PC-9 (cell line): Measurements from ENCODE around the gene MUC3A. TPM values are rescaled to one million over a fixed set of nuclear protein-coding genes. Genes with fewer than 3 reads are reported as not detected.

Source experiments
- BruUV-seq: library from RNA; stranded (reverse); fragments of 400-500 nt; replicated peaks from 2 replicates; lab custom pipeline; 2021; lab: Mats Ljungman, UMichigan
- CTCF ChIA-PET: fragments of 300-600 bp; sonication (Branson Sonifier 250); formaldehyde crosslinking; loops from one replicate; lab custom pipeline; 2022; ENCODE audit warnings: antibody characterized with exemption; lab: Charles Lee
- POLR2A ChIA-PET: fragments of 300-600 bp; sonication (Branson Sonifier 250); formaldehyde crosslinking; loops from one replicate; lab custom pipeline; 2022; ENCODE audit warnings: antibody characterized with exemption; ENCODE audit not compliant: unreplicated experiment; lab: Charles Lee
- DNase-seq, 2 experiments: peaks; one replicate each; pipeline versions ENCODE4 v3.0.0 to v3.0.0-alpha.2; 2015 to 2022; ENCODE audit warnings: mixed read lengths in 1 of 2
- H2AFZ ChIP-seq: fragments of 200-600 bp; sonication (generic); 2 replicates; pipeline ENCODE4 v1.8.1; 2017; ENCODE audit warnings: antibody characterized with exemption
- H3F3A ChIP-seq: fragments of 200-600 bp; sonication (generic); 2 replicates; pipeline ENCODE4 v1.8.1; 2017; ENCODE audit warnings: antibody characterized with exemption, mild to moderate bottlenecking, low read depth; ENCODE audit not compliant: insufficient read depth
- H3K27ac ChIP-seq: fragments of 200-600 bp; sonication (generic); 2 replicates; pipeline ENCODE4 v1.6.1; 2016; ENCODE audit warnings: mixed run types
- H3K27me3 ChIP-seq: fragments of 200-600 bp; sonication (generic); 2 replicates; pipeline ENCODE4 v1.6.1; 2016; ENCODE audit warnings: low read depth, mixed run types; ENCODE audit not compliant: insufficient read depth
- H3K36me3 ChIP-seq: fragments of 200-600 bp; sonication (generic); 2 replicates; pipeline ENCODE4 v1.6.1; 2016; ENCODE audit warnings: low read depth, mixed run types
- H3K4me1 ChIP-seq: fragments of 200-600 bp; sonication (generic); replicated peaks from 2 replicates; pipeline ENCODE4 v1.6.1; 2016; ENCODE audit warnings: mixed run types; ENCODE audit not compliant: insufficient read depth
- H3K4me2 ChIP-seq: fragments of 200-600 bp; sonication (generic); 2 replicates; pipeline ENCODE4 v1.6.1; 2017; ENCODE audit warnings: mixed run types
- H3K4me3 ChIP-seq: fragments of 200-600 bp; sonication (generic); 2 replicates; pipeline ENCODE4 v1.6.1; 2016; ENCODE audit warnings: mixed run types
- H3K79me2 ChIP-seq: fragments of 200-600 bp; sonication (generic); 2 replicates; pipeline ENCODE4 v1.6.1; 2017; ENCODE audit warnings: low read depth, mixed run types
- H3K9me2 ChIP-seq: fragments of 200-600 bp; sonication (generic); 2 replicates; pipeline ENCODE4 v1.8.1; 2017; ENCODE audit warnings: mild to moderate bottlenecking; ENCODE audit not compliant: insufficient read depth
- H3K9me3 ChIP-seq: fragments of 200-600 bp; sonication (generic); 2 replicates; pipeline ENCODE4 v1.8.1; 2016; ENCODE audit warnings: low read depth; ENCODE audit not compliant: insufficient read depth
- H4K20me1 ChIP-seq: fragments of 200-600 bp; sonication (generic); 2 replicates; pipeline ENCODE4 v1.8.1; 2017; ENCODE audit not compliant: insufficient read depth
- EZH2 ChIP-seq: fragments of 200-600 bp; sonication (generic); IDR thresholded peaks from 2 replicates; pipeline ENCODE4 v1.8.0; 2017; ENCODE audit warnings: antibody characterized with exemption, low read depth
- intact Hi-C: fragments of 100-400 bp; cut with micrococcal nuclease; formaldehyde crosslinking; loops from one replicate; pipeline ENCODE4 v1.10.0; 2022; ENCODE audit not compliant: unreplicated experiment
- total RNA-seq: library from RNA; stranded (reverse); gene quantifications from 2 replicates; pipeline ENCODE4 v1.2.3, GENCODE V29; 2021
- TF ChIP-seq, protein P1 (sequence below): fragments of 200-600 bp; sonication (generic); conservative IDR thresholded peaks from 2 replicates; pipeline ENCODE4 v1.6.1; 2017; ENCODE audit warnings: mixed run types, antibody characterized with exemption, mild to moderate bottlenecking, moderate library complexity

Gene MUC3A
- total RNA-seq, 1 experiment from 2014 or later: 0.90 TPM

- no peaks in the 10 kb centered on the region for H3K9me3 ChIP-seq
- BruUV-seq: no TSS peak
- CTCF ChIA-PET: no interaction called here
- no peak for DNase-seq
- no peak overlapping the region for H2AFZ ChIP-seq
- H3K79me2 ChIP-seq: no peaks in the 10 kb centered on the region
- no peak overlapping the region for H3K4me2 ChIP-seq
- no peaks in the 10 kb centered on the region for H3K36me3 ChIP-seq
- peaks cover 7% of the 10 kb centered on the region for H3K4me1 ChIP-seq
- POLR2A ChIA-PET: no interaction called here
- no peaks in the 10 kb centered on the region for H4K20me1 ChIP-seq
- H3F3A ChIP-seq: no peaks in the 10 kb centered on the region
- intact Hi-C loops: no loop called here
- H3K9me2 ChIP-seq: no peaks in the 10 kb centered on the region
- peaks cover 68% of the 10 kb centered on the region for H3K27me3 ChIP-seq
- no peak overlapping the region for H3K27ac ChIP-seq
- no peak overlapping the region for H3K4me3 ChIP-seq
- TF ChIP-seq EZH2: no peak
- TF ChIP-seq, protein P1, sequence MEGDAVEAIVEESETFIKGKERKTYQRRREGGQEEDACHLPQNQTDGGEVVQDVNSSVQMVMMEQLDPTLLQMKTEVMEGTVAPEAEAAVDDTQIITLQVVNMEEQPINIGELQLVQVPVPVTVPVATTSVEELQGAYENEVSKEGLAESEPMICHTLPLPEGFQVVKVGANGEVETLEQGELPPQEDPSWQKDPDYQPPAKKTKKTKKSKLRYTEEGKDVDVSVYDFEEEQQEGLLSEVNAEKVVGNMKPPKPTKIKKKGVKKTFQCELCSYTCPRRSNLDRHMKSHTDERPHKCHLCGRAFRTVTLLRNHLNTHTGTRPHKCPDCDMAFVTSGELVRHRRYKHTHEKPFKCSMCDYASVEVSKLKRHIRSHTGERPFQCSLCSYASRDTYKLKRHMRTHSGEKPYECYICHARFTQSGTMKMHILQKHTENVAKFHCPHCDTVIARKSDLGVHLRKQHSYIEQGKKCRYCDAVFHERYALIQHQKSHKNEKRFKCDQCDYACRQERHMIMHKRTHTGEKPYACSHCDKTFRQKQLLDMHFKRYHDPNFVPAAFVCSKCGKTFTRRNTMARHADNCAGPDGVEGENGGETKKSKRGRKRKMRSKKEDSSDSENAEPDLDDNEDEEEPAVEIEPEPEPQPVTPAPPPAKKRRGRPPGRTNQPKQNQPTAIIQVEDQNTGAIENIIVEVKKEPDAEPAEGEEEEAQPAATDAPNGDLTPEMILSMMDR: no peak
Measured at GRCh38 chr7:101012931-101013330, 63.6 kb downstream of the MUC3A start.

DNA sequence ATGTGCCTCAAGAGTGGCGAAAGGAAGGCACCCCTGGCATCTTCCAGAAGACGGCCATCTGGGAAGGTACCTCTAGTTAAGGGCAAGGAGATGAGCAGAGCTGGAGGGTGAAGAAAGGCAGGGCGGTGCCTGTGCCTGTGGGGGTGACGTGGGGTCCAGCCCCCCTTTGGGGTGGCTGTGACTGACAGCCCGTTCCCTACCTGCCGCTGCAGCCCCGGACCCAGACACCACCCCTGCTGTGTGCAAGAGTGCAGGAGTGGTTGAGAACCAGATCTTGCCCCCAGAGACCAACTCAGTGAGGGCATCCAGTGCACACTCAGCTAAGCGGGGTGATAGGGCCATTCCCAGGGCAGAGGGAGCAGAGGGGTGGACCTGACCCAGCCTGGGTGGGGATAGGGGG is 66.3 kb downstream of the MUC3A start:
- Histone ChIP-seq H4K20me1 (no peaks in the 10 kb centered on the region), H3K4me2 (no peak overlapping the region), H3K4me1 (peaks cover 7% of the 10 kb centered on the region), H3F3A (no peaks in the 10 kb centered on the region), H3K27ac (no peak overlapping the region), H2AFZ (no peak overlapping the region), H3K9me2 (no peaks in the 10 kb centered on the region), H3K27me3 (peaks cover 41% of the 10 kb centered on the region), H3K79me2 (no peaks in the 10 kb centered on the region), H3K9me3 (no peaks in the 10 kb centered on the region), H3K4me3 (no peak overlapping the region), H3K36me3 (no peaks in the 10 kb centered on the region)
- DNase-seq: no peak
- ChIA-PET POLR2A (no interaction called here), CTCF (interaction anchor here (0.7 kb wide), 1 partner anchor 37 kb away, joined by 4 read pairs; no protein-coding TSS in a partner anchor)
- intact Hi-C loops: no loop called here
- no peak for TF ChIP-seq EZH2
- BruUV-seq: no TSS peak

DNA sequence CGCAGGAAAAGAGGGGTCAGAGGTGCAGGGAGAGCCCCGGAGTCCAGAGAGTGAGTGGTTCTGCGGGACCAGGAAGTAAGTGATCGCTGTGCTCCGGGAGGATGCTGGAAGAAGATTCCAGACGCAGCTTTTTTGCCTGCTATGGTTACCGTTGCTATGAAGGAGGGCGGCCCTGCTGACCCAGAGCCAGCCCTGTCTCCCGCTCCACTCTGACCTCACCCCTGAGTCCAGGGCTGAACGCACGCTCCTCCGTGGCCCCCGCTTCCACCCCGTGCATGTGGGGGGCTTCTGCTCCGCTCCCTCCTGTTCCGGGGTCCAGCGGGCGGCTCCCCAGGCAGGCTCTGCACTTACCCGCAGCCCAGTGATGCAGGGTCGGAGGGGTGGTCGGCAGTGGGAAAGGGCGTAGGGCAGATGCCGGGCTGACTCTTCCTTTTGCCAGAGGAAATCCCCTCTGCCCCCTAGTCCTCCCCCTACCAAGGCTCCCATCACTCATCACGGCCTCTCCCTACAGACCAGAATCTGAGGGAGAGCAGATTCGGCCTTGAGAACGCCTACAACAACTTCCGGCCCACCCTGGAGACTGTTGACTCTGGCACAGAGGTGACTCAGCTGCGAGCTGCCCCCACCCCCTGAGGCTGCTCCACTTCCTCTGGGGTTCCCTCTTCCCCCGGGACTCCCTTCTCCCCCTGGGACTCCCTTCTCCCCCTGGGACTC is 67.9 kb downstream of the MUC3A start:
- H4K20me1 ChIP-seq: no peaks in the 10 kb centered on the region
- no peaks in the 10 kb centered on the region for H3K36me3 ChIP-seq
- H3K4me1 ChIP-seq: peaks cover 7% of the 10 kb centered on the region
- TF ChIP-seq, protein P1: no peak
- no peaks in the 10 kb centered on the region for H3K9me2 ChIP-seq
- H3K9me3 ChIP-seq: no peaks in the 10 kb centered on the region
- POLR2A ChIA-PET: interaction anchor here (0.6 kb wide), 1 partner anchor 303 kb away, joined by 6 read pairs; no protein-coding TSS in a partner anchor
- CTCF ChIA-PET: no interaction called here
- H3K4me2 ChIP-seq: peak overlapping the region; percentile 50
- H3K4me3 ChIP-seq: 0 out of 2 replicates have a peak overlapping the region, but pooled peaks have one; percentile 21
- no peak overlapping the region for H2AFZ ChIP-seq
- intact Hi-C loops: no loop called here
- peaks cover 35% of the 10 kb centered on the region for H3K27me3 ChIP-seq
- no peaks in the 10 kb centered on the region for H3K79me2 ChIP-seq
- BruUV-seq: TSS peak; percentile 50
- no peaks in the 10 kb centered on the region for H3F3A ChIP-seq
- no peak overlapping the region for H3K27ac ChIP-seq
- DNase-seq: peak; percentile 58 to 79

Other genes starting within 250 kb of the MUC3A start
- 59.4 and 62.7 TPM in 2 replicates for gene POP7, start 243.4 kb upstream of the MUC3A start, total RNA-seq
- 0.30 and 0.44 TPM in 2 replicates for gene EPO, start 229.1 kb upstream of the MUC3A start, total RNA-seq
- not detected in 2 replicates for gene ZAN, start 215.9 kb upstream of the MUC3A start, total RNA-seq
- 79.4 and 94.6 TPM in 2 replicates for gene EPHB4, start 122.0 kb upstream of the MUC3A start, total RNA-seq
- 34.7 and 36.7 TPM in 2 replicates for gene SLC12A9, start 96.8 kb upstream of the MUC3A start, total RNA-seq
- gene TRIP6, start 82.1 kb upstream of the MUC3A start, total RNA-seq: 89.3 and 91.4 TPM in 2 replicates
- 116 and 144 TPM in 2 replicates for gene SRRT, start 74.4 kb upstream of the MUC3A start, total RNA-seq
- gene UFSP1, start 59.8 kb upstream of the MUC3A start, total RNA-seq: 2.7 and 2.8 TPM in 2 replicates
- gene ACHE, start 53.6 kb upstream of the MUC3A start, total RNA-seq: 0.28 and 0.35 TPM in 2 replicates
- gene MUC12, start 20.0 kb downstream of the MUC3A start, total RNA-seq: 1.4 and 3.8 TPM in 2 replicates
- gene MUC17, start 70.5 kb downstream of the MUC3A start, total RNA-seq: not detected in 2 replicates
- gene TRIM56, start 135.9 kb downstream of the MUC3A start, total RNA-seq: 72.3 and 81.6 TPM in 2 replicates
- 36.2 and 45.8 TPM in 2 replicates for gene SERPINE1, start 177.6 kb downstream of the MUC3A start, total RNA-seq
- gene AP1S1, start 204.9 kb downstream of the MUC3A start, total RNA-seq: 227 and 308 TPM in 2 replicates
- 2.1 and 2.3 TPM in 2 replicates for gene VGF, start 216.0 kb downstream of the MUC3A start, total RNA-seq
- not detected in 2 replicates for gene NAT16, start 230.8 kb downstream of the MUC3A start, total RNA-seq